ENCODE measurements around the gene TMEM101. TPM values are rescaled to one million over a fixed set of nuclear protein-coding genes. Genes with fewer than 3 reads are reported as not detected.

Gene TMEM101
- total and polyA plus RNA-seq, 2 of the 13 experiments (the other 11 are each of a cell fraction or from before 2014, with no cell fraction given), result 72.0 to 100 TPM

DNA sequence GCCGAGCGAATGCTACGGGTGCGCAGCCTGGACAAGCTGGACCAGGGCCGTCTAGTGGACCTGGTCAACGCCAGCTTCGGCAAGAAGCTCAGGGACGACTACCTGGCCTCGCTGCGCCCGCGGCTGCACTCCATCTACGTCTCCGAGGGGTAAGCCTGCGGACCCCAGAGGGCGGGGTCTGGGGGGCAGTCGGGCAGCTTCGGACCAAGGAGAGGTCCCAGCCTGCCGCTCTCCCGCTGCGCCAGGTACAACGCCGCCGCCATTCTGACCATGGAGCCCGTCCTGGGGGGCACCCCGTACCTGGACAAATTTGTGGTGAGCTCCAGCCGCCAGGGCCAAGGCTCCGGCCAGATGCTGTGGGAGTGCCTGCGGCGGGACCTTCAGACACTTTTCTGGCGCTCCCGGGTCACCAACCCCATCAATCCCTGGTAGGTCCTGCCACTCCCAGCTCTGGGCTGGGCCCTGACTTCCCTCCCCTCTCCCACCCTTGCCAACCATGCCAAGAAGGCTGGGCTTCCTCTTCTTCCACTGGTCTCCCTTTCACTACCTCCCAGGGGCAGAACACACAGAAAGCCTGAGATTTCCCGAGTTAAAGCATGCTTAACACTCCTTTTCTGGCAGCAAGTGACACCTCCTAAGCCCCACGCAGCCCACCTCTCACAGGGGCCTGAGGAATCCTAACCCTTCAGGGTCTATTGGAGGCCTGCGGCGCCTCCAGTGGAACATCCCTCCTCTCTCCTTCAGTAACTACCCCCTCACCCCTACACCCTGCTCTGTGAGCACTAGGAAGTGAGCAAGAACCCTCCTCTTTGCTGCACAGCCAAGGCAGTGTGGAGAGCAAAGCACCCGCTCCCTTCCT lies 7.2 kb downstream of the TMEM101 start (continued):
- TF ChIP-seq, protein P1, sequence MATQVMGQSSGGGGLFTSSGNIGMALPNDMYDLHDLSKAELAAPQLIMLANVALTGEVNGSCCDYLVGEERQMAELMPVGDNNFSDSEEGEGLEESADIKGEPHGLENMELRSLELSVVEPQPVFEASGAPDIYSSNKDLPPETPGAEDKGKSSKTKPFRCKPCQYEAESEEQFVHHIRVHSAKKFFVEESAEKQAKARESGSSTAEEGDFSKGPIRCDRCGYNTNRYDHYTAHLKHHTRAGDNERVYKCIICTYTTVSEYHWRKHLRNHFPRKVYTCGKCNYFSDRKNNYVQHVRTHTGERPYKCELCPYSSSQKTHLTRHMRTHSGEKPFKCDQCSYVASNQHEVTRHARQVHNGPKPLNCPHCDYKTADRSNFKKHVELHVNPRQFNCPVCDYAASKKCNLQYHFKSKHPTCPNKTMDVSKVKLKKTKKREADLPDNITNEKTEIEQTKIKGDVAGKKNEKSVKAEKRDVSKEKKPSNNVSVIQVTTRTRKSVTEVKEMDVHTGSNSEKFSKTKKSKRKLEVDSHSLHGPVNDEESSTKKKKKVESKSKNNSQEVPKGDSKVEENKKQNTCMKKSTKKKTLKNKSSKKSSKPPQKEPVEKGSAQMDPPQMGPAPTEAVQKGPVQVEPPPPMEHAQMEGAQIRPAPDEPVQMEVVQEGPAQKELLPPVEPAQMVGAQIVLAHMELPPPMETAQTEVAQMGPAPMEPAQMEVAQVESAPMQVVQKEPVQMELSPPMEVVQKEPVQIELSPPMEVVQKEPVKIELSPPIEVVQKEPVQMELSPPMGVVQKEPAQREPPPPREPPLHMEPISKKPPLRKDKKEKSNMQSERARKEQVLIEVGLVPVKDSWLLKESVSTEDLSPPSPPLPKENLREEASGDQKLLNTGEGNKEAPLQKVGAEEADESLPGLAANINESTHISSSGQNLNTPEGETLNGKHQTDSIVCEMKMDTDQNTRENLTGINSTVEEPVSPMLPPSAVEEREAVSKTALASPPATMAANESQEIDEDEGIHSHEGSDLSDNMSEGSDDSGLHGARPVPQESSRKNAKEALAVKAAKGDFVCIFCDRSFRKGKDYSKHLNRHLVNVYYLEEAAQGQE (IDR thresholded peaks at IDR 0.05; ENCODE audit: borderline replicate concordance in 1 of 2, low read depth in 1 of 2, low read length in 2 of 2), result no peak

- ATAC-seq, result no peak
- Histone ChIP-seq H3K36me3 (replicated peaks in 1 of 2; ENCODE audit: control insufficient read depth in 1 of 2, insufficient read depth in 2 of 2, low read length in 2 of 2) (peaks cover 0 to 15% of the 10 kb centered on the region in 2 experiments; a peak in 2 of 5 replicates), H3K27me3 (ENCODE audit: control insufficient read depth in 1 of 2, insufficient read depth in 2 of 2, low read length in 2 of 2) (no peaks in the 10 kb centered on the region), H2AFZ (ENCODE audit: low read length) (no peak overlapping the region), H3K27ac (ENCODE audit: extremely low read length, insufficient read depth, low read length) (no peak overlapping the region), H3K9ac (ENCODE audit: insufficient read depth, low read depth, low read length) (no peak overlapping the region), H4K20me1 (ENCODE audit: insufficient read depth, low read length) (no peaks in the 10 kb centered on the region), H3K4me1 (ENCODE audit: insufficient read depth, low read length) (peaks cover 51% of the 10 kb centered on the region), H3K9me3 (ENCODE audit: low read length) (no peaks in the 10 kb centered on the region), H3K4me2 (ENCODE audit: low read depth, low read length) (no peak overlapping the region), H3K4me3 (replicated peaks in 1 of 3; ENCODE audit: insufficient read depth in 1 of 3, low read depth in 2 of 3, low read length in 3 of 3) (no peak overlapping the region), H3K79me2 (ENCODE audit: insufficient read depth, low read length) (no peaks in the 10 kb centered on the region)
- BruUV-seq (replicated peaks), result no TSS peak
- CTCF ChIA-PET (ENCODE audit: low intra/inter-chr PET ratio, low total read pairs), result no interaction called here
- in situ Hi-C loops (cut with HindIII; ENCODE audit: extremely low pct_ligation_motif_present, low pct_unique_long_range_greater_than_20kb), result no loop called here
- POLR2A ChIA-PET, result no interaction called here
- intact Hi-C loops (cut with micrococcal nuclease; ENCODE audit: unreplicated experiment), result no loop called here
- 77% methylated on average over 39 of the region's 40 CpGs for WGBS (ENCODE audit: low lambda C conversion rate)
- DNase-seq (ENCODE audit: low spot score), result no peak
- no peak for FAIRE-seq
- TF ChIP-seq HOXA7 (CRISPR knock-in tag; IDR thresholded peaks at IDR 0.05), result no peak
- TF ChIP-seq ATF4 (CRISPR knock-in tag; IDR thresholded peaks at IDR 0.05), result no peak
- TF ChIP-seq, protein P2, sequence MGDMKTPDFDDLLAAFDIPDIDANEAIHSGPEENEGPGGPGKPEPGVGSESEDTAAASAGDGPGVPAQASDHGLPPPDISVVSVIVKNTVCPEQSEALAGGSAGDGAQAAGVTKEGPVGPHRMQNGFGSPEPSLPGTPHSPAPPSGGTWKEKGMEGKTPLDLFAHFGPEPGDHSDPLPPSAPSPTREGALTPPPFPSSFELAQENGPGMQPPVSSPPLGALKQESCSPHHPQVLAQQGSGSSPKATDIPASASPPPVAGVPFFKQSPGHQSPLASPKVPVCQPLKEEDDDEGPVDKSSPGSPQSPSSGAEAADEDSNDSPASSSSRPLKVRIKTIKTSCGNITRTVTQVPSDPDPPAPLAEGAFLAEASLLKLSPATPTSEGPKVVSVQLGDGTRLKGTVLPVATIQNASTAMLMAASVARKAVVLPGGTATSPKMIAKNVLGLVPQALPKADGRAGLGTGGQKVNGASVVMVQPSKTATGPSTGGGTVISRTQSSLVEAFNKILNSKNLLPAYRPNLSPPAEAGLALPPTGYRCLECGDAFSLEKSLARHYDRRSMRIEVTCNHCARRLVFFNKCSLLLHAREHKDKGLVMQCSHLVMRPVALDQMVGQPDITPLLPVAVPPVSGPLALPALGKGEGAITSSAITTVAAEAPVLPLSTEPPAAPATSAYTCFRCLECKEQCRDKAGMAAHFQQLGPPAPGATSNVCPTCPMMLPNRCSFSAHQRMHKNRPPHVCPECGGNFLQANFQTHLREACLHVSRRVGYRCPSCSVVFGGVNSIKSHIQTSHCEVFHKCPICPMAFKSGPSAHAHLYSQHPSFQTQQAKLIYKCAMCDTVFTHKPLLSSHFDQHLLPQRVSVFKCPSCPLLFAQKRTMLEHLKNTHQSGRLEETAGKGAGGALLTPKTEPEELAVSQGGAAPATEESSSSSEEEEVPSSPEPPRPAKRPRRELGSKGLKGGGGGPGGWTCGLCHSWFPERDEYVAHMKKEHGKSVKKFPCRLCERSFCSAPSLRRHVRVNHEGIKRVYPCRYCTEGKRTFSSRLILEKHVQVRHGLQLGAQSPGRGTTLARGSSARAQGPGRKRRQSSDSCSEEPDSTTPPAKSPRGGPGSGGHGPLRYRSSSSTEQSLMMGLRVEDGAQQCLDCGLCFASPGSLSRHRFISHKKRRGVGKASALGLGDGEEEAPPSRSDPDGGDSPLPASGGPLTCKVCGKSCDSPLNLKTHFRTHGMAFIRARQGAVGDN (CRISPR knock-in tag; IDR thresholded peaks at IDR 0.05), result no peak
- TF ChIP-seq STAT5B (CRISPR knock-in tag; IDR thresholded peaks at IDR 0.05), result no peak
- TF ChIP-seq ZBTB33 (CRISPR knock-in tag; IDR thresholded peaks at IDR 0.05), result peak; percentile 62
- TF ChIP-seq SP1 (IDR thresholded peaks at IDR 0.05), result no peak
- peak; percentile 41; the same call in 1 of the 2 replicates for TF ChIP-seq SP1 (CRISPR knock-in tag; IDR thresholded peaks at IDR 0.05)
- no peak for TF ChIP-seq ZC3H13 (CRISPR knock-in tag; IDR thresholded peaks at IDR 0.05)
These were observed 8.0 kb downstream of the TMEM101 start for GRCh38 chr17:44006598-44007345.

Measured in HepG2 (cell line).